ENCODE data around the gene DOHH. TPM values are rescaled to one million over a fixed set of nuclear protein-coding genes. Genes with fewer than 3 reads are reported as not detected.

The DOHH gene
- total RNA-seq, 1 experiment from 2014 or later = 24.9 TPM

DNA sequence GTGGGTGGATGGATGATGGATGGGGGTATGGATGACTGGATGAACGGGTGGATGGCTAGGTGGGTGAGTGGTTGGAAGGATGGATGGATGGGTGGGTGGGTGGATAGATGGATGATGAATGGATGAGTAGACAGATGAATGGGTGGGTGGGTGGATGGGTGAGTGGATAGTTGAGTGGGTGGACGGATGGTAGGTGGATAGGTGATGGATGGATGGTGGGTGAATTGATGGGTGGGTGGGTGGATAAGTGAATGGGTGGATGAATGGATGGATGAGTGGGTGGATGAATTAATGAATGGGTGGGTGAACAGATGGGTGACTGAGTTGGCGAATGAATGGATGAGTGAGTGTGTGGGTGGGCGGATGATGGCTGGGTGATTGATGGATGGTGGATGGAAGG is 25.0 kb downstream of the DOHH start:
- no peak overlapping the region for H3K4me3 ChIP-seq (ENCODE audit: low read depth in 2 of 2, low read length in 2 of 2)
- CTCF ChIA-PET = no interaction called here
- in situ Hi-C loops (cut with HindIII; ENCODE audit: low pct_unique_long_range_greater_than_20kb, low sequenced_read_pairs) (no loop called here), intact Hi-C loops (cut with micrococcal nuclease; ENCODE audit: unreplicated experiment) (no loop called here)
- no peaks in the 10 kb centered on the region for H3K4me1 ChIP-seq (ENCODE audit: control insufficient read depth, insufficient read depth, low read length)
- ATAC-seq (no peak), DNase-seq (ENCODE audit: low read depth, low spot score) (no peak)
- H3K36me3 ChIP-seq (ENCODE audit: control insufficient read depth, insufficient read depth, low read length) = no peaks in the 10 kb centered on the region
- POLR2A ChIA-PET = no interaction called here
- H3K27me3 ChIP-seq (ENCODE audit: control insufficient read depth, insufficient read depth, low read length) = no peaks in the 10 kb centered on the region
- H3K27ac ChIP-seq (ENCODE audit: low read length) = no peak overlapping the region
- no peaks in the 10 kb centered on the region for H3K9me3 ChIP-seq (ENCODE audit: control insufficient read depth, insufficient read depth, low read depth, low read length)
- BruUV-seq (replicated peaks) = no TSS peak
- no peak for TF ChIP-seq TCF7L2 (IDR thresholded peaks at IDR 0.05; ENCODE audit: low read depth, low read length)
- TF ChIP-seq, protein P1, sequence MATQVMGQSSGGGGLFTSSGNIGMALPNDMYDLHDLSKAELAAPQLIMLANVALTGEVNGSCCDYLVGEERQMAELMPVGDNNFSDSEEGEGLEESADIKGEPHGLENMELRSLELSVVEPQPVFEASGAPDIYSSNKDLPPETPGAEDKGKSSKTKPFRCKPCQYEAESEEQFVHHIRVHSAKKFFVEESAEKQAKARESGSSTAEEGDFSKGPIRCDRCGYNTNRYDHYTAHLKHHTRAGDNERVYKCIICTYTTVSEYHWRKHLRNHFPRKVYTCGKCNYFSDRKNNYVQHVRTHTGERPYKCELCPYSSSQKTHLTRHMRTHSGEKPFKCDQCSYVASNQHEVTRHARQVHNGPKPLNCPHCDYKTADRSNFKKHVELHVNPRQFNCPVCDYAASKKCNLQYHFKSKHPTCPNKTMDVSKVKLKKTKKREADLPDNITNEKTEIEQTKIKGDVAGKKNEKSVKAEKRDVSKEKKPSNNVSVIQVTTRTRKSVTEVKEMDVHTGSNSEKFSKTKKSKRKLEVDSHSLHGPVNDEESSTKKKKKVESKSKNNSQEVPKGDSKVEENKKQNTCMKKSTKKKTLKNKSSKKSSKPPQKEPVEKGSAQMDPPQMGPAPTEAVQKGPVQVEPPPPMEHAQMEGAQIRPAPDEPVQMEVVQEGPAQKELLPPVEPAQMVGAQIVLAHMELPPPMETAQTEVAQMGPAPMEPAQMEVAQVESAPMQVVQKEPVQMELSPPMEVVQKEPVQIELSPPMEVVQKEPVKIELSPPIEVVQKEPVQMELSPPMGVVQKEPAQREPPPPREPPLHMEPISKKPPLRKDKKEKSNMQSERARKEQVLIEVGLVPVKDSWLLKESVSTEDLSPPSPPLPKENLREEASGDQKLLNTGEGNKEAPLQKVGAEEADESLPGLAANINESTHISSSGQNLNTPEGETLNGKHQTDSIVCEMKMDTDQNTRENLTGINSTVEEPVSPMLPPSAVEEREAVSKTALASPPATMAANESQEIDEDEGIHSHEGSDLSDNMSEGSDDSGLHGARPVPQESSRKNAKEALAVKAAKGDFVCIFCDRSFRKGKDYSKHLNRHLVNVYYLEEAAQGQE (IDR thresholded peaks at IDR 0.05; ENCODE audit: insufficient read depth in 1 of 2, low read depth in 2 of 2, low read length in 1 of 2) = no peak
- no peak for TF ChIP-seq POLR2AphosphoS5 (IDR thresholded peaks at IDR 0.05; ENCODE audit: low read depth, low read length)
- TF ChIP-seq SIN3A (IDR thresholded peaks at IDR 0.05; ENCODE audit: borderline replicate concordance, insufficient read depth, low read depth, low read length) = no peak
- TF ChIP-seq CTCF (IDR thresholded peaks at IDR 0.05) = no peak

- intact Hi-C loops (cut with micrococcal nuclease; ENCODE audit: unreplicated experiment) = no loop called here
- H3K4me1 ChIP-seq (ENCODE audit: control insufficient read depth, insufficient read depth, low read length) = no peaks in the 10 kb centered on the region
- H3K4me3 ChIP-seq (ENCODE audit: low read depth in 2 of 2, low read length in 2 of 2) = no peak overlapping the region
- BruUV-seq (replicated peaks) = no TSS peak
- H3K36me3 ChIP-seq (ENCODE audit: control insufficient read depth, insufficient read depth, low read length) = no peaks in the 10 kb centered on the region
- TF ChIP-seq, protein P1 (IDR thresholded peaks at IDR 0.05; ENCODE audit: insufficient read depth in 1 of 2, low read depth in 2 of 2, low read length in 1 of 2) = no peak
- TF ChIP-seq CTCF (IDR thresholded peaks at IDR 0.05) (no peak), TCF7L2 (IDR thresholded peaks at IDR 0.05; ENCODE audit: low read depth, low read length) (no peak), POLR2AphosphoS5 (IDR thresholded peaks at IDR 0.05; ENCODE audit: low read depth, low read length) (no peak), SIN3A (IDR thresholded peaks at IDR 0.05; ENCODE audit: borderline replicate concordance, insufficient read depth, low read depth, low read length) (no peak)
- H3K27me3 ChIP-seq (ENCODE audit: control insufficient read depth, insufficient read depth, low read length) = no peaks in the 10 kb centered on the region
- no peaks in the 10 kb centered on the region for H3K9me3 ChIP-seq (ENCODE audit: control insufficient read depth, insufficient read depth, low read depth, low read length)
- DNase-seq (ENCODE audit: low read depth, low spot score) (no peak), ATAC-seq (no peak)
- CTCF ChIA-PET = no interaction called here
- H3K27ac ChIP-seq (ENCODE audit: low read length) = no peak overlapping the region
- in situ Hi-C loops (cut with HindIII; ENCODE audit: low pct_unique_long_range_greater_than_20kb, low sequenced_read_pairs) = no loop called here
- POLR2A ChIA-PET = no interaction called here
These were observed 25.9 kb downstream of the DOHH start for GRCh38 chr19:3474614-3475013.

All from Panc1 (cell line).